Activated gamma-delta T cell treated with anti-CD3 and anti-CD28 coated beads, Interleukin-2, amount 50 U/mL, for 16 hours (primary cell): ENCODE data around the gene SCYGR4.
"Not testable (repeated sequence)": the region's sequence is repeated elsewhere in the genome, so short reads cannot be mapped to it uniquely, and the experiment has no call there.

Experiments
- DNase-seq: peaks from one replicate; pipeline ENCODE4 v3.0.0-alpha.2; 2020; ENCODE audit warnings: low read depth

SCYGR4 gene

DNA sequence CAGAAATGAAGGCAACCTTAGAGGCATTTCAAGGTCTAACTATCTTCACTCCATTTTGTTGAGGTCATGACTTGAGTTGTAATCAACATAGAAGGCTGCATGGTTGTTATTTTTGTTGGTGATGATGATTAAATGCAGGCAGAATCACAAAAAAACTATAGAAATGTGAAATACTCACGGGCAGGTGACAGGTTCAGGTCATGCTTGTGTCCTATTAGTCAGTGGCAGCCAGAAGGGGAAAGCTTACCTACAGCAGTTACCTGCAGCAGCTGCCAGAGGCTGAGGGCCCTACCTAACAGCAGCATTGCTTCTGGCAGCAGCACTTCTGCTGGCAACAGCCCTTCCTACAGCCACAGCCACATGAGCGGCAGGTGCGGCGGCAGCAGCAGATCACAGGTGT, 3.1 kb upstream of the SCYGR4 start:
- no peak for DNase-seq

DNA sequence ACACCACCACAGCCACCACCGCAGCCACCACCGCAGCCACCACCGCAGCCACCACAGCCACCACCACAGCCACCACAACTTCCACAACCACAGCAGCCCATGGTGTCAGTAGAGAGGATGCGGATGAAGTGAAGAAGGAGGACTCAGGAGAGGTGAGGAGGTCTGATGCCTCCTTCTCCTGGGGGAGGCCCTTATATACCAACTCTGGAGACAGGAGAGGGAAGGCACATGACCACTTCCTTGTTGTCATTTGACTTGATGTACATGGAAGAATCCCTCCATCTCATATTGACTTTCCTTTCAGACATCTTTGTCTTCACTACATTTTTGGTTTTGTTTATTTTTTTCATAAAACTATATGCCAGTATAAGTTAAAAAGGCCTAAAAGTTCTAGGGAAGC, 2.6 kb upstream of the SCYGR4 start, which contains the start of gene SCYGR3:
Gene SCYGR3, minus strand, starts transcription at position 101 of the 400 bp plus-strand sequence. Its CDS starts 0 bp downstream, at position 101.
- DNase-seq = no peak

DNA sequence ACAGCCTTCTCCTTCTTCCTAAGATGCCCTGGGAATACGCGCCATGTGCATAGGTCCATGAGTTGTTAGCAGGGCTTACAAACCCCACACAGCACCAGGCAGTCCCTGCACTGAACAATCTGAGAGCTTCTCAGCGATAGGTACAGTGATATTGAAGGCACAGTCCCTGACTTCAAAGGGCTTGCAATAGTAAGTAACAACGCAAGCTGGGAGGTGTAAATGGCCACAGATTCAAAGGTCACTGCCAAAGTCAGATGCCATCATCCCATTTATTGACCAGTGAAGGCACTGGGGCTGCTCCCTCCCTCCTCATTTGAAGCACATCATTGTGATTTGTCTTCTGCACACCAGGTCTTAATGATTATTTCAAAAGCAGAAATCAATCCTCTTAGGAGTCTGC, 2.1 kb upstream of the SCYGR4 start:
- no peak for DNase-seq

DNA sequence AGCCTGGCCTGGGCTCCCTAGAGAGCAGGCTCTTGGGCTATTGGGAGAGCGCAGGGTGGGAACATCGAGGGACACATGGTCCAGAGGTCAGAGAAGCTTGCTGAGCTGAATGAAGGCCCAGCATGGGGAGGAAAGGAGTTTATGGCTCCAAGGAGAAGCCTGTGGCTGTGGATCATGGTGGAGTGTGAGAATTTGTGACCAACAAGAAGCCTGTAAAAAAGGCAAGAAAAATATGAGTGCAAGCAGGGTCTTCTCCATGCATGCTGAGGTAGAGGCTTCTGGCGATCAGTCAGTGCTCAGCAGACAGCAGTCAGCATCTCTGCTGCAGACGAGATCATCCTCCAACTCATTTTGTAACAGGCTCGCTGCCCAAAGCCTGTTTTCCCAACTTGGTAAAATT, 1.4 kb upstream of the SCYGR4 start:
- DNase-seq = no peak

DNA sequence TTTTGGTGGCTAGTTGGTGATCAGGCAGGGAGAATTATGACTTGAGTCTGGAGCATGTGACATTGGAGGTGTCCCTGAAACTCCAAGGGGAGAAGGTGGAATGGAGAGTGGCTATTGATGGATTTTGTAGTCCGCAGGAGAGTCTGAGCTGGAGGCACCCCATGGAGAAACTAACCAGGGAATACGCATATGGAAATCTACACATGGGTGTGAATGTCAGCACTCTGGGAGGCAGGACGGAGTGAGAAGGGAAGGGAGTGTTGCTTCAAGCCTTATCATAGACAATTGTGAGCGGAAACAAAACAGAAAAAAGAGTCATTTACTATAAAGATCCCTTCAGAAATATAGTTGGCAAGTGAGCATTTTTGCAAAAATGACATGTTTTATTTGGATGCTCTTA, 667 bp upstream of the SCYGR4 start:
- DNase-seq = no peak

DNA sequence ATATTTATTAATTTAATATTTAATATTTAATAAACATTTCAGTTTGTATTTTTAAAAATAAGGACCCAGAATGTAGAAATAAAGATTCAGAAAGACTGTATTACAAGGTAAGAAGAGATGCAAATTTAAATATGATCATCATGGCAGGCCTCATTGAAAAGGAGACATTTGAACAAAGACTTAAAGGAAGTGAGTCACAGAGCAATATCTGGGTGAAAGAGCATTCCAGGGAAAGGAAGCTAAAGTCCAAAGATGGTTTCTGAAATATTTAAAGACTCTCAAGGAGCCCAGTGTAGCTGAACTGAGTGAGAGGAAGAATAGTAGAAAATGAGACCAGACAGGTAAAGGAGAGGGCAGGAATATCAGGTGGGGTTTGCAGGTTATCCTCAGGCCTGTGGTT, 5.9 kb downstream of the SCYGR4 start:
- DNase-seq = no peak

DNA sequence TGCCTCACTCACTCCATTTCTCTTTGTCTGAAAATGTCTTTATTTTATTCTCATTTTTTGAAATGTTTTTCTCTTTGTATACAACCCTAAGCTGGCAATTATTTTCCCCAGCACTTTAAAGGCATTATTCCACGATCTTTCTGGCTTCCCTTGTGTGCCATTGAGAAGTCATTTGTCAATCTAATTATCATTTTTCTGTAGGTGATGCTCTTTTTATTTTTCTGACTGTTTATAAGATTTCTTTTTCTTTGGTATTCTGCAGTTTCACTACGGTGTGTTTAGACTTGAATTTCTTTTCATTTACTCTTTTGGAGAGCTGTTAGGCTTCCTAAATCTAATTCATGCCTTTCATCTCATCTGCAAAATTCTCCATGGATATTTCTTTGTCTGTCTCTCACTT, 8.1 kb downstream of the SCYGR4 start:
- DNase-seq = no peak

DNA sequence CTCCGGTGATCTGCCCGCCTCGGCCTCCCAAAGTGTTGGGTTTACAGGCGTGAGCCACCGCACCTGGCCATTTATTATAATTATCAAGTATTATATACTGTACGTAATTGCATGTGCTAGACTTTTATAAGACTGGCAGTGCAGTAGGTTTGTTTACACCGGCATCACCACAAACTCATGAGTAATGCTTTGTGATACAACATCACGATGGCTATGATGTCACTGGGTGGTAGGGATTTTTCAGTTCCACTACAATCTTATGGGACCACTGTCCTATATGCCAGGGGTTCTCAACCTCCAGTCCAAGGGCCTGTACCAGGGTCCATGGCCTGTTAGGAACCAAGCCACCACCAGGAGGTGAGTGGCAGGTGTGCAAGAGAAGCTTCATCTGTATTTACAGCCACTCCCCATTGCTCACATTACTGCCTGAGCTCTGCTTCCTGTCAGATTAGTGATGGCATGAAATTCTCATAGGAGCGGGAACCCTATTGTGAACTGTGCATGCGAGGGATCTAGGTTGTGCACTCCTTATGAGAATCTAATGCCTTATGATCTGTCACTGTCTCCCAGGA, 9.4 kb downstream of the SCYGR4 start:
- DNase-seq = no peak

DNA sequence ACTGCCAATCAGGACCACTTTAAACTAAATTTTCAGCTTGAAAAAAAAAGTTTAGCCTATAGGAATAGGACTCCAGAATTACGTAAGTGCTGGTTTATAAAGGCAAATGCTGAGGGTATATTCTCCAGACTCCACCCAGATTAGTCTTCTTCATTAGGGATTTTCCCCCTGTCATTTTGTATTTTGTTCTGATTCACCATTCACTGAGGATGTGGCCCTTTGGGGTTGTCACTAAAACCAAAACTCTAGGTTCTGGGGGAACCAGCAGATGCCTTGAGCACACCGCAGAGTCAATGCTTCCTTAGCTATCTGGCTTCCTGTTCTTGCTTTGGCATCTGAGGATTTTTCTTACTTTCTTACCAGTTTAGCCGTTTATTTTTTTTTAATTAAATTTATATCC, 10.5 kb downstream of the SCYGR4 start:
- DNase-seq = no peak

DNA sequence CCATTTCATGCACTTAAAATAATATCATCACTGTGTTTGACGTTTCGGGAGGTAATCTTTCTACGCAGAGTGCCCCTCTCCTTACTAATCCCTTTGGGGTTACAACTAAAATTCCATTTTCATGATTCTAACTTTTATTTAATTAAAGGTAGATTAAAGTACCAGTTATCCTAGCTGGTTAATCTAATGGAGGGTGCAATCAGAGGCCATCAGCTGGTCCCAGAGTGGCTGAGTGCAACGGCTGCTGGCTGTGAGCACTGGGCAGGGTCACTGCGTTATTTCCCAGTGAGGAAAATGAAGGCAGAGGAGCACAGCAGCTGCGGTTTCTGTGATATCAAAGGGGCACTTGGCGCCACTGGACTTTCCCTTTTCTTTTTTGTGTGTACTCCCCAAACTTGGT, 12.1 kb downstream of the SCYGR4 start:
- no peak for DNase-seq

DNA sequence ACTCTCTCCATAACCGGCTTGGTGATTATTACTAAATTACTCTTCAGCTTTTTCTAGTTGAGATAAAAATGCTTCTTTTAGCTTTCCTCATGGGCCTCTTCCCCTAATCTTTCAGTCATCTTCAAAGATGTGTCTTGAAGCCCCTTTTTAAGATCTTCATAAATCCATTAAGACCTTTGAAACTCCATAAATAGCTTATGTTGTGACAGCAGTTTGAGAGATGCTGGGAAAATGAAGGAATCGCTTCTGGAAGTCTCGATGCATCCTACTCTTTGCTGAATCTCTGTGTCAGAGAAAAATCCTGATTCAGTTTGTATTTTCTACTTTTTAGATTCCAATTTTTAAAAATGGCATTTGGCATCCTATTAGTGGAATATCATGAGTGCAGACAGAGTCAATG, 13.0 kb downstream of the SCYGR4 start:
- DNase-seq = no peak

DNA sequence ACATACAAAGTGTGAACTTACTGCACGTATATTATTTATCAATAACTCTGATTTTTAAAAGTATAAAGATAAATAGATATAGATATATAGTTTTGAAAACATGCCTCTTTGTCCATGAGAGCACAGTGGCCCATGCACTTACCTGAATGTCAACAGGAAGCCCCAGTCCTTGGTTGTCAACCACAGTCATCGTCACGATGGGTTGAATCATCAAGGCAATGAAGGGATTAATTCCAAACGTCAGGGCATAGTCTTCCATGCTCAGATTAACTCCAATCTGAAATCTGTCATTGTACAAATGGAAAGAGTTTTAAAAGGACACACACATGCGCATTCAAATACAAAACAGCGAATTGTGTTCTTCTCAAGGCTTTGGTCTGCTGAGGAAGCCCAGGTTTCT, 15.5 kb downstream of the SCYGR4 start:
- DNase-seq = no peak

DNA sequence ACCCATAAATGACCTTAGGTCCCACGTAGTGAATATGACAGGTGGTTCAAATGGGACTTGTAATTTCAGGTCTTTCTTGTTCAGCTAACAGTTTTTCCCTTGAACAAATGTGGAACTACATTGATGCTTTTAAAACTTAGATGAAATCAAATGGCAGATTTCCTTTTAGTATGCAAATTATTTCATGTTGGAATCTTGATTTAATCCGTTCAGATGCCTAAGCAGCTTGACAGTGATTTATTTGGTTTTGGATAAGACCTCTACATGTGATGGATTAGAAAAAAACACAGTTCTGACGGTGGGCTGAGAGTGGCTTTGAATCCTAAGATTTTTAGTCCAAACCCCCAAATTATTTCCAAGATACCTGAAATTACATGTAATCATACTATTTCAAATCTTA, 16.9 kb downstream of the SCYGR4 start:
- DNase-seq = no peak

DNA sequence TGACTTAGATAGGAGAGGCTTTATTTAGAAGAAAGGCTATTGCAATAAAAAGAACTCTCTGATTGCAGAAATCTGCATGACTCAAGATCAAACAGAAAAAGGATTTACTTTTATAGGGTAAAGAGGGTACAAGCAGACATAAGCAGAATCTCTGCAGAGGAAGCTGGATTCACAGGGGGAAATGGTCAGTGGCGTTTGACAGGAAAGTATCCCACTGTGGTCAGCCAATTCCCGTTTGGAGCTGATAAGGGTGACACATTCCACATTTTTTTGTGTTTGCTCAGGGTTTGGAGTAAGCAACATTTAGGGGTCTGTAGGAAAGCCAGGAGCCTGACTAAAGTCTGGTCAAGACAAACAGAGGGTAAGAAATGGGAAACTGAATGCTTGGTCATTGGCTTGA, 25.4 kb downstream of the SCYGR4 start:
- DNase-seq = no peak

DNA sequence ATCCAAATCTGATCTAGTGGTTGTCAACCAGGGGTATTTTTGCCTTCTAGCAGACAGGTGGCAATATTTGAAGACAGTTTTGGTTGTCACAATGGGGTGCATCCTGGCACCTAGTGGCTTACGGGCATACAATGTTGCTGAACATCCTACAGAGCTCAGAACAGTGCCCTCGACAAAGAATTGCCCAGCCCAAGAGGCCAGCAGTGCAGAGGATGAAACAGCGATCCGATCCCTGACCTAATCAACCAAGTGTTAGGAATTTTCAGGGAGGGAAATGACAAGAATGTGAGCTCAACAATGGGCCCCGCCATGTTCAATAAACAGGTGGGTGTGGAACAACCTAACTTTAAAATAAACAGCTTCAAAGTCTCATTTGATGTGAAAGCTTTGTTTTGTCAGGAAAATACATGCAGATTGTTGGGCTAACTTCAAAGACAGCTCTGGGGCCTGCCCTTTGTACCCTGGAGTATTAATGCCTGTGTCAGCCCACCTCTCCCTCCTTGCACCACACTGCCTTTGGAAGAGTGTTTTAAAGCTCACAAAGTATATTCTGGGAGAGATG, 26.8 kb downstream of the SCYGR4 start:
- no peak for DNase-seq

DNA sequence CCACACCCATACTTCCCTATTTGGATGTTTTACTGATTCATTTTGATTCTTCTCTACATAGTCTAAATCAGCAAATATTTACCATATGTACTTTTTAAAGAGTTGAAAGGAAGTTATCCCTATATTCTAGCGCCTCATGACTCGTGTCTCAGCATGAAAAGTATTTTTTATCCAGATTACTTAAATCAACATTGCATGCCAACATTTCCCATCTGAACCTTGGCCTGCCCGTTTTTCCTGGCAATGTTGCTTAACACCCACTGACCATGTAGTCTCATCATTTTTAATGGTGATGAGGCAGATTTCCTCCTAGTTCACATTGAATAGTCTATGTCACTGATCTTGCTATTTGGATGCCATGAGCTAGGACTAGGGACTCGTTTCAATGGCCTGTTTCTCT, 36.1 kb downstream of the SCYGR4 start:
- DNase-seq = no peak

DNA sequence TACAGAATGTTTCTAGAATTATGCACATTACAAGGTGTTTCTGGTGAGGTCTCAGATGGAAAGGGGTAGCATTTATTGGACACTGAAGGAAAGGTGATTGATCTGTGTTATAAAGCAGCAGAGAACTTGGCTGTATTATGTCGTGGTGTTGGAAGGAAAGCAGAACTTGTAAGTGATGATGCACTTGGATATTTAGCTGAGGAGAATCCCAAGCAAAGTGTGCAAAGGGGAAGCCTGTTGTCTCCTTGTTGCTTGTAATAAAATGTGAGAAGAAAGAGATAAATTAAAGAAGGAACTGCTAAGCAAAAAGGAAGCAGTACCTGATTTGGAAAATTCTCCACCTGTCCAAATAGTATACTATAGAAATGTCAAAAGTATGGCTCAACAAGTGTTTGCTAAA, 37.1 kb downstream of the SCYGR4 start:
- DNase-seq = no peak

DNA sequence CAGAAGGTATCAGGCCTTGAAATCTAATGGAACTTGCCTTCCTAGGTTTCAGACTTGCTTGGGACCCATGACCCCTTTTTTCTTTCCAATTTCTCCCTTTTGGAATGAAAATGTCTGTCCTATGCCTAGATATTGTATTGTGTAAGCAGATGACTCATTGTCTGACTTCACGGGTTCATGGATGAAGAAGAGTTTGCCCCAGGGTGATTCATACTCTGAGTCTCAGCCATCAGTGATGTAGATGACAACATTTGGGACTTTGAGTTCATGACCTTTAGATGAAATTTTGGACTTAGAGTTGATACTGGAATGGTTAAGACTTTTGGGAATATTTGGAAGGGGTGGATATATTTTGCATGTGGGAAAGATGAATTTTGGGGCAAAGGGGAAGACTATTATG, 38.2 kb downstream of the SCYGR4 start:
- no peak for DNase-seq

DNA sequence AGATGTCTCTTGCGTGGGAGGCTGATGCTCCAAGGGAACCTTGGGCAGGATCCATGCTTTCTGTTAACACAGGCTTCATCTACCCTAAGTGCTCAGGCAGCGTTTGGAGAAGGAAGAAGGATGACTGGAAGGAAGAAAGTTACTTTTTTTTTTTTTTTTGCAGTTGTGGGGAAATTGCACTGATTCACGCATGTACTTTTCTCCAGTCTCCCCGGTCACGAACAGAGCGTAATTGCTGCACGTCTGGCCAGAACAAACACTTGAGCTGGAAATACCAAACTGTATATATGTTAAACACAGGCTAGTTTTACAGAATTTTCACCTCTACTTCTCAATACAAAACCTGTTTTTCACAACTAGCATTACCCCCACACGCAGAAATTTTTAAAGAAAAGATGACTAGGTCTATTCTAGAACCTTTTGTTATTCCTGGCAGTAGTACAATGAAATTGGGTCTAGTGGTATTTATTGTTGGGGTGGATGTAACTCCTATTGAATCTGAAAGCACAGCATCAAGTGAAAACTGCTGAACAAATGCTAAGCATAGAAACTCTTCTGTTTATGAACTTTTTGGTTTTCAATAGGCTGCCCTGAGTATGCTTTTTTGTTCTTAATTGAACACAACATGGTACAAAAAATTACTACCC, 40.0 kb downstream of the SCYGR4 start:
- no peak for DNase-seq

DNA sequence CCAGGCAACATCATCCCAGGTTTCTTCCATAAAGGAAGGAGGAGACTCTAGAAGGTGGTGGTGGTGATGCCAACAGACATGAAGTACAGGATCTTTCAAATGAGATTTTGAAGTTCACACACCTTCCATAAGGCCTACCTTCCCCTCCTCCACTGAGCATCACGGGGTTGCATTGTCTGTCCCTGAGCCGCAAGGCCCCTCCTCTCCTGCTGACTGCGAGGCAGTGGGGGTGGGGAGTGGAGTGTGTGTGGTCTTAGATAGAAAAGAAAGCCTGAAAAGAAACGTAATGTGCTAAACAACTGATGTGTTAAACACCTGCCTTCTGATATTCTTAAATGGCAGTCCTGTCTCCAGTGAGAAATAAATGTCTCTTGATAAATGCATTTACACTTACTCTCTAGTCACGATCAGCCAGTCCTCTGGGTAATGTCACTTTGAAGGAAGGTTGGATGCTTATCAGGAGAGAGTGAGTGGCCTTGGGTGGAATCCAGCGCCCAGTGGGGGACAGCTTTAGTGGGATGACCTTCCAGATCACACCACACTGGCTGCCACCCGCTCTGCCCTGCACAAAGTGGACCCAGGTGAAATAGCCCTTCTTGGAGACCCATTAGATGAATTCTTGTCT, 43.8 kb downstream of the SCYGR4 start:
- DNase-seq = no peak

DNA sequence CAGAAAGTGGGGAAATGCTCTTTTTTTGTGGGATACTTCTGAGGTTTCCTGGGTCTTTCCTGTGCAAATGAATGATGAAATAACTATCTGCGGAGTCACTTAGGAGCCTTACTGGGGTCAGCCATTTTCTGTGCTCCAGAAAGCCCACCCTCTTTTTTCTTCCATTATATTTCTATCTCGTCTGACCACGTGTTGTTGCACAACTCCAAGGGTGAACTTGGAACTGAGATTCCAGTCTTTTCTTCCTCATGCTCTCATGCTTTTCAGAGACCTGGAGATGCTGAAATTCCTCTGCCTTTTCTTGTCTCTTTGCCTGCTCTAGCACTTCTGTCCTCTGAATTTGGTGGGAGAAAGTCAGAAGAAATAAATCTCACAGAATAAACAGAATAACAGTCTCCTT, 44.5 kb downstream of the SCYGR4 start:
- DNase-seq = no peak

DNA sequence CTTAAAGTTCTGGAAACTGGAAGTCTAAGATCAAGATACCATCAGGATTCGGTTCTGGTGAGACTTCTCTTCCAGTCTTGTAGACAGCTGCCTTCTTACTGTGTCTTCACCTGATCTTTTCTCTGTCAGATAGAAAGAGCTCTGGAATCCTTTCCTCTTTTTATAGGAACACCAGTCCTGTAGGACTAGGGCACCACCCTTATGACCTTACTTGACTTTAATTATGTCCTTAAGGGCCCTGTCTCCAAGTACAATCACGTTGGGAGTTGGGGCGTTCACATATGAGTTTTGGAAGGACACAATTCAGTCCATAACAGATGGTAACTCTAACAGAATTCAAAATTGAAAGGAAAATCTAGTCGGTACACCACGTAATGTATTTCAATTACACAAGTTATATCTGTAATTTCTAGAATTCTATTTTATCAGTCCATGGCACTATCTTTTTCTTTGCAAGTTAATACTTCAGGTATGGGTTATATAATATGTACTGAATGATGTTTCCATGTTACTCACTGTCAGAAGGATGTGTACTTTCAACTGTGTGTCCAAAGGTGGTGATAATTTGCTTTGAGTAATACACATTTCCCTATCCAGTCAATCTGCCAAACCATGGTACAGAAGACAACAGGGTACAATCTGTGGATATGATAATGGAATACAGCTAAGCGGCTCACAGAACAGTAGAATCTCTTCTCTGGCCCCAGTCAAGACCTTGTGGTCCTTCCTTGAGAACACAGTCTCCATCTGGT, 48.1 kb downstream of the SCYGR4 start:
- DNase-seq = no peak

DNA sequence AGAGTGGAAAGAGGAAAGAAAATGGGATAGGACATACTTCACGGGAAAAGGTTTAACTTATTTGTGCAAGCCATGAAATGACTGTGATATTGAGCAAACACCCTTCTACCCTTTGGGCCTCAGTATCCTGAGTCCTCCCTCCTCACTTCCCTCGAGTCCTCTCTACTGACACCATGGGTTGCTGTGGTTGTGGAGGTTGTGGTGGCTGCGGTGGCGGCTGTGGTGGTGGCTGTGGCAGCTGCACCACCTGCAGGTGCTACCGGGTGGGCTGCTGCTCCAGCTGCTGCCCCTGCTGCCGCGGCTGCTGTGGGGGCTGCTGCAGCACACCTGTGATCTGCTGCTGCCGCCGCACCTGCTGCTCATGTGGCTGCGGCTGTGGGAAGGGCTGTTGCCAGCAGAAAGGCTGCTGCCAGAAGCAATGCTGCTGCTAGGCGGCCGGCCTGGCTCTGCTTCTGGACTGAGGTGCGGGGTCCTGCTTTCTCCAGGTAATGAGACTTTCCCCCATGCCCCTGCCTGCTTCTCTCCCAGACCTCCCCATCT, 49.4 kb downstream of the SCYGR4 start, which contains the start of gene SCYGR5:
Gene SCYGR5, plus strand, starts transcription at position 174 of the 540 bp plus-strand sequence. Its CDS starts 0 bp downstream, at position 174.
- DNase-seq = not testable (repeated sequence)
